ENCODE data around the gene CFAP20. TPM values are rescaled to one million over a fixed set of nuclear protein-coding genes. Genes with fewer than 3 reads are reported as not detected.

The CFAP20 gene
- polyA plus RNA-seq, 3 donors: 17.3 to 24.0 (median 18.8) TPM

DNA sequence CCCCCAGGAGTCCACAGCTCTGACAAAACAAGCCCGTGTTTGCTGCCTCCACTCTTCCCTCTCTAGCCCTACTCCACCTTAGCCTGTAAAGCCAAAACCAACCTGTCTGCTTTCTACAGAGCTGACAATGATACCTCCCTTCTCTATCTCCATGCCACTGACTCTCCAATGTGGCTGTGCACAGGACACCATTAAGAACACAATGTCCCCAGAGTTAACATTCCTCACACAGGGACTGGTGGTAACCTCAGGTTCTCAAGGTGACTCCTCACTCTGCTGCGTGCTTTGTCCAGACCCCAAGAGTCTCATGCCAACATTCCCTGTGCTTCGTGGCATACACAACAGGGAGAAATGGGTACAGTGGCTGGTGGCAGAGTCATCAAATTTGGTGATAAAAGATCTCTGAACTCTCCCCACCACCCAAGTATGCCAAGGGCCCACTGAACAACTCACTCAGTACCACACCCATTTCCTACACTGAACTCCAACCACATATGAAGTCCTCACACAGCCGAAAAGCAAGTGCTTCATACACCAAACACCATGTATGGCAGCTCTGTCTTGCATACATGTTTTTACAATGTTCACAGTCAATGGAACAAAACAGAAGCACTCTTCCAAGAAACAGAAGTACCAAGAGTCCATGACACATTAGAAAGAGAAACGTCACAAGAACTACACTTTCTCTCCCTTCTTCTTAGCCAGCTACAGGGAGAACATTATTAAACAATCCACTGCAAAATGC lies 47.6 kb upstream of the CFAP20 start:
- intact Hi-C loops (cut with micrococcal nuclease): no loop called here

DNA sequence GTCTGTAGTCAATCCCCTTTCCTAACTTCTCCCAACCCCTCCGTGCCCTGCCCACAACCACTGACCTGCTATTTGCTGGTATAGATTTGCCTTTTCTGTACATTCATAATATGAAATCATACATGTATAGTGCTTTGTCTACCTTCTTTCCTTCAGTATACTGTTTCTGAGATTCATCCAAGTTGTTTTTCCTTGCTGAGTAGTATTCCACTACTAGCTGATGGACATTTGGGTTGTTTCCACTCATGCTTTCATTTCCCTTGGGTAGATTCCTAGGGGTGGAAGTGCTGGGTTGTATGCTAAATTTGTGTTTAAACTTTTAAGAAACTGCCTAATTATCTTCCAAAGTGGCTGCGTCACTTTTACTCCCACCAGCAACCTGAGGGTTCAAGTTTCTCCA lies 41.0 kb upstream of the CFAP20 start:
- Histone ChIP-seq H3K79me2 (ENCODE audit: insufficient read depth, low read length) (no peaks in the 10 kb centered on the region), H4K20me1 (ENCODE audit: insufficient read depth, low read length) (no peaks in the 10 kb centered on the region), H3K4me1 (ENCODE audit: control insufficient read depth in 1 of 2, insufficient read depth in 2 of 2, low read length in 2 of 2) (no peaks in the 10 kb centered on the region), H3K4me2 (replicated peaks; ENCODE audit: extremely low read depth, low read length, poor library complexity, severe bottlenecking) (no peak overlapping the region), H3K36me3 (replicated peaks in 1 of 2; ENCODE audit: control insufficient read depth in 1 of 2, insufficient read depth in 2 of 2, low read length in 2 of 2) (peaks cover 88 to 96% of the 10 kb centered on the region in 2 donors), H3K27ac (ENCODE audit: low read depth in 1 of 2, low read length in 2 of 2) (no peak overlapping the region), H3K9ac (ENCODE audit: insufficient read depth, low read length, poor library complexity, severe bottlenecking) (no peak overlapping the region), H3K27me3 (ENCODE audit: control insufficient read depth in 2 of 2, insufficient read depth in 2 of 2, low read length in 2 of 2) (no peaks in the 10 kb centered on the region), H3K9me3 (replicated peaks in 1 of 2; ENCODE audit: control insufficient read depth in 1 of 2, insufficient read depth in 1 of 2, low read length in 2 of 2) (no peaks in the 10 kb centered on the region), H2AFZ (ENCODE audit: insufficient read depth, low read depth, low read length, poor library complexity, severe bottlenecking) (no peak overlapping the region), H3K4me3 (replicated peaks in 1 of 3; ENCODE audit: low read depth in 2 of 3, low read length in 3 of 3) (no peak overlapping the region)
- H3K36me3 Mint-ChIP-seq: peaks cover 81 to 93% of the 10 kb centered on the region in 2 donors
- TF ChIP-seq, protein P1, sequence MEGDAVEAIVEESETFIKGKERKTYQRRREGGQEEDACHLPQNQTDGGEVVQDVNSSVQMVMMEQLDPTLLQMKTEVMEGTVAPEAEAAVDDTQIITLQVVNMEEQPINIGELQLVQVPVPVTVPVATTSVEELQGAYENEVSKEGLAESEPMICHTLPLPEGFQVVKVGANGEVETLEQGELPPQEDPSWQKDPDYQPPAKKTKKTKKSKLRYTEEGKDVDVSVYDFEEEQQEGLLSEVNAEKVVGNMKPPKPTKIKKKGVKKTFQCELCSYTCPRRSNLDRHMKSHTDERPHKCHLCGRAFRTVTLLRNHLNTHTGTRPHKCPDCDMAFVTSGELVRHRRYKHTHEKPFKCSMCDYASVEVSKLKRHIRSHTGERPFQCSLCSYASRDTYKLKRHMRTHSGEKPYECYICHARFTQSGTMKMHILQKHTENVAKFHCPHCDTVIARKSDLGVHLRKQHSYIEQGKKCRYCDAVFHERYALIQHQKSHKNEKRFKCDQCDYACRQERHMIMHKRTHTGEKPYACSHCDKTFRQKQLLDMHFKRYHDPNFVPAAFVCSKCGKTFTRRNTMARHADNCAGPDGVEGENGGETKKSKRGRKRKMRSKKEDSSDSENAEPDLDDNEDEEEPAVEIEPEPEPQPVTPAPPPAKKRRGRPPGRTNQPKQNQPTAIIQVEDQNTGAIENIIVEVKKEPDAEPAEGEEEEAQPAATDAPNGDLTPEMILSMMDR (IDR thresholded peaks at IDR 0.05): no peak
- no peak overlapping the region for H3K27ac Mint-ChIP-seq
- intact Hi-C loops (cut with micrococcal nuclease): no loop called here
- WGBS (ENCODE audit: insufficient coverage): no CpG with 5 or more reads among the region's 2 CpGs
- H3K9me3 Mint-ChIP-seq: no peaks in the 10 kb centered on the region
- peaks cover 0 to 3% (median 0%) of the 10 kb centered on the region in 3 donors for H3K27me3 Mint-ChIP-seq (ENCODE audit: low read depth in 3 of 3)
- no peaks in the 10 kb centered on the region for H3K4me1 Mint-ChIP-seq
- no peak for DNase-seq
- no peak overlapping the region for H3K4me3 Mint-ChIP-seq

More for the DNA sequence above, 47.6 kb upstream of the CFAP20 start:
- H3K4me3 ChIP-seq (replicated peaks in 1 of 3; ENCODE audit: low read depth in 2 of 3, low read length in 3 of 3): no peak overlapping the region
- H3K79me2 ChIP-seq (ENCODE audit: insufficient read depth, low read length): peaks cover 4% of the 10 kb centered on the region
- peaks cover 79 to 91% of the 10 kb centered on the region in 2 donors for H3K36me3 Mint-ChIP-seq
- peaks cover 0 to 1% (median 0%) of the 10 kb centered on the region in 3 donors for H3K27me3 Mint-ChIP-seq (ENCODE audit: low read depth in 3 of 3)
- H3K36me3 ChIP-seq (replicated peaks in 1 of 2; ENCODE audit: control insufficient read depth in 1 of 2, insufficient read depth in 2 of 2, low read length in 2 of 2): peaks cover 67 to 98% of the 10 kb centered on the region in 2 donors
- no peak overlapping the region for H3K4me3 Mint-ChIP-seq
- WGBS (ENCODE audit: insufficient coverage): 100% methylated on average over 3 of the region's 5 CpGs
- peaks cover 0 to 2% (median 0%) of the 10 kb centered on the region in 7 donors for H3K9me3 Mint-ChIP-seq
- H3K27ac Mint-ChIP-seq: peak overlapping the region in 2 of 7 donors; percentile 16 to 69
- no peaks in the 10 kb centered on the region for H3K4me1 Mint-ChIP-seq
- H3K9ac ChIP-seq (ENCODE audit: insufficient read depth, low read length, poor library complexity, severe bottlenecking): no peak overlapping the region
- no peak overlapping the region for H3K4me2 ChIP-seq (replicated peaks; ENCODE audit: extremely low read depth, low read length, poor library complexity, severe bottlenecking)
- no peaks in the 10 kb centered on the region for H3K27me3 ChIP-seq (ENCODE audit: control insufficient read depth in 2 of 2, insufficient read depth in 2 of 2, low read length in 2 of 2)
- TF ChIP-seq, protein P1 (IDR thresholded peaks at IDR 0.05): no peak
- H4K20me1 ChIP-seq (ENCODE audit: insufficient read depth, low read length): peaks cover 22% of the 10 kb centered on the region
- no peaks in the 10 kb centered on the region for H3K4me1 ChIP-seq (ENCODE audit: control insufficient read depth in 1 of 2, insufficient read depth in 2 of 2, low read length in 2 of 2)
- DNase-seq: no peak
- no peaks in the 10 kb centered on the region for H3K9me3 ChIP-seq (replicated peaks in 1 of 2; ENCODE audit: control insufficient read depth in 1 of 2, insufficient read depth in 1 of 2, low read length in 2 of 2)
- H2AFZ ChIP-seq (ENCODE audit: insufficient read depth, low read depth, low read length, poor library complexity, severe bottlenecking): no peak overlapping the region
- no peak overlapping the region for H3K27ac ChIP-seq (ENCODE audit: low read depth in 1 of 2, low read length in 2 of 2)

Measured in CD14-positive monocyte (primary cell).